Measurements from ENCODE around the gene AGL. TPM values are rescaled to one million over a fixed set of nuclear protein-coding genes. Genes with fewer than 3 reads are reported as not detected.

Gene AGL
- total RNA-seq, 4 donors from 2014 or later: 8.0 to 25.9 (median 17.1) TPM

GRCh38 chr1:99963041-99963795 lies 113.1 kb downstream of the AGL start:
- Histone ChIP-seq H3K9me3 (no peaks in the 10 kb centered on the region), H3K4me1 (peaks cover 0 to 4% (median 0%) of the 10 kb centered on the region in 4 donors), H3K36me3 (no peaks in the 10 kb centered on the region), H3K27ac (no peak overlapping the region), H3K4me3 (no peak overlapping the region), H3K27me3 (no peaks in the 10 kb centered on the region)
- intact Hi-C loops (cut with DNase I; ENCODE audit: low total_unique reads): no loop called here
- no peak for DNase-seq
- TF ChIP-seq CTCF (IDR thresholded peaks at IDR 0.05): no peak
- no peak for TF ChIP-seq POLR2A (IDR thresholded peaks at IDR 0.05)
- no peak for TF ChIP-seq POLR2AphosphoS5 (IDR thresholded peaks at IDR 0.05)
- no peak for TF ChIP-seq EP300 (IDR thresholded peaks at IDR 0.05; ENCODE audit: low read depth)
- in situ Hi-C loops (cut with MboI; ENCODE audit: low pct_ligation_motif_present in 1 of 4, low pct_unique_long_range_greater_than_20kb in 1 of 4, low sequenced_read_pairs in 3 of 4): no loop called here

- DNase-seq: no peak
- Histone ChIP-seq H3K36me3 (no peaks in the 10 kb centered on the region), H3K4me3 (no peak overlapping the region), H3K4me1 (peaks cover 0 to 11% (median 3%) of the 10 kb centered on the region in 4 donors), H3K27me3 (no peaks in the 10 kb centered on the region), H3K9me3 (no peaks in the 10 kb centered on the region), H3K27ac (no peak overlapping the region)
- intact Hi-C loops (cut with DNase I; ENCODE audit: low total_unique reads) (no loop called here), in situ Hi-C loops (cut with MboI; ENCODE audit: low pct_ligation_motif_present in 1 of 4, low pct_unique_long_range_greater_than_20kb in 1 of 4, low sequenced_read_pairs in 3 of 4) (no loop called here)
- no peak for TF ChIP-seq POLR2AphosphoS5 (IDR thresholded peaks at IDR 0.05)
- WGBS, 2 donors (ENCODE audit: low coverage in 1 of 2): 75 to 84% methylated on average over 3 of the region's 3 CpGs
Observed at GRCh38 chr1:99964806-99965205, 114.6 kb downstream of the AGL start.

GRCh38 chr1:99965646-99966375 lies 115.7 kb downstream of the AGL start:
- peaks cover 3 to 14% (median 4%) of the 10 kb centered on the region in 4 donors for H3K4me1 ChIP-seq
- DNase-seq: no peak
- no peak for TF ChIP-seq EP300 (IDR thresholded peaks at IDR 0.05; ENCODE audit: low read depth)
- no peak for TF ChIP-seq POLR2AphosphoS5 (IDR thresholded peaks at IDR 0.05)
- TF ChIP-seq POLR2A (IDR thresholded peaks at IDR 0.05): no peak
- TF ChIP-seq CTCF (IDR thresholded peaks at IDR 0.05): no peak
- no peak overlapping the region for H3K27ac ChIP-seq
- WGBS, 2 donors (ENCODE audit: low coverage in 1 of 2): 66 to 68% methylated on average over 2 of the region's 2 CpGs
- in situ Hi-C loops (cut with MboI; ENCODE audit: low pct_ligation_motif_present in 1 of 4, low pct_unique_long_range_greater_than_20kb in 1 of 4, low sequenced_read_pairs in 3 of 4) (no loop called here), intact Hi-C loops (cut with DNase I; ENCODE audit: low total_unique reads) (no loop called here)
- no peak overlapping the region for H3K4me3 ChIP-seq
- no peaks in the 10 kb centered on the region for H3K36me3 ChIP-seq
- no peaks in the 10 kb centered on the region for H3K9me3 ChIP-seq
- H3K27me3 ChIP-seq: no peaks in the 10 kb centered on the region

GRCh38 chr1:99968214-99968613 lies 118.1 kb downstream of the AGL start:
- intact Hi-C loops (cut with DNase I; ENCODE audit: low total_unique reads) (no loop called here), in situ Hi-C loops (cut with MboI; ENCODE audit: low pct_ligation_motif_present in 1 of 4, low pct_unique_long_range_greater_than_20kb in 1 of 4, low sequenced_read_pairs in 3 of 4) (no loop called here)
- no peak for DNase-seq
- 94 to 100% methylated on average over 3 to 4 of the region's 4 CpGs for WGBS, 2 donors (ENCODE audit: low coverage in 1 of 2)
- Histone ChIP-seq H3K36me3 (no peaks in the 10 kb centered on the region), H3K4me3 (no peak overlapping the region), H3K27ac (no peak overlapping the region), H3K27me3 (no peaks in the 10 kb centered on the region), H3K9me3 (no peaks in the 10 kb centered on the region), H3K4me1 (peaks cover 6 to 35% (median 15%) of the 10 kb centered on the region in 4 donors)
- TF ChIP-seq EP300 (IDR thresholded peaks at IDR 0.05; ENCODE audit: low read depth): no peak
- TF ChIP-seq CTCF (IDR thresholded peaks at IDR 0.05): no peak
- TF ChIP-seq POLR2A (IDR thresholded peaks at IDR 0.05): no peak
- TF ChIP-seq POLR2AphosphoS5 (IDR thresholded peaks at IDR 0.05): no peak
